Measurements from ENCODE around the gene FGF9.

The FGF9 gene

DNA sequence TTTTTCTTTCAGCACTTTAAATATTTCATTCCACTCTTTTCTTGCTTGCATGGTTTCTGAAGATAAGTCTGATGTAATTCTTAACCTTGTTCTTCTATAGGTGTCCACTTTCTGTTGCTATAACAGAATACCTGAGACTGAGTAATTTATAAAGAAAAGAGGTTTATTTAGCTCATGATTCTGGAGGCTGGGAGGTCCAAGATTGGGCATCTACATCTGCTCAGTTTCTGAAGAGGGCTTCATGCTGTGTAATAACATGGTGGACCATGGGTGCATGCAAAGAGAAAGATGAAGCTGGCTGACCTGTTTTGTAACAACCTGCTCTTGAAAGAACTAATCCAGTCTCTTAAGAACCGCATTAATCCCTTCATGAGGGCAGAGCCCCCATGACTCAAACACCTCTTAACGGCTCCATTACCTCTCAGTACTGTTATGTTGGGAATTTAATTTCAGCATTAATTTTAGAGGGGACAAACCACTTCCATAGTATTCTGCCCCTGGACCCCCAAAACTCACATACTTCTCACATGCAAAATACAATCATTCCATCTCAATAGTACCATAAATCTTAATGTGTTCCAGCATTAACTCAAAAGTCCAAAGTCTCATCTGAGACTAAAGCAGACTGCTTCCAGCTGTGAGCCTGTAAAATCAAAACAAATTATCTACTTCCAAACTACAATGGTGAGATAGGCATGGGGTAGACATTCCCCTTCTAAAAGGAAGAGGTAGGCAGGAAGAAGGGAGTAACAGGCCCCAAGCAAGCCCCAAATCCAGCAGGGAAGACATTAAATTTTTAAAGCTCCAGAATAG lies 9.6 kb upstream of the FGF9 start:
- DNase-seq (ENCODE audit: low read depth, low spot score): no peak
- Histone ChIP-seq H3K36me3 (ENCODE audit: control insufficient read depth, insufficient read depth, low read length) (no peaks in the 10 kb centered on the region), H3K4me3 (ENCODE audit: low read length) (no peak overlapping the region), H3K27me3 (ENCODE audit: control insufficient read depth, insufficient read depth, low read length) (no peaks in the 10 kb centered on the region), H3K4me1 (ENCODE audit: control insufficient read depth, insufficient read depth, low read length) (no peaks in the 10 kb centered on the region), H3K9me3 (ENCODE audit: control insufficient read depth, insufficient read depth, low read length) (no peaks in the 10 kb centered on the region), H3K27ac (ENCODE audit: low read length) (no peak overlapping the region)
- no CpG with 5 or more reads among the region's 2 CpGs for WGBS (ENCODE audit: insufficient coverage, insufficient read length)

- no peak for DNase-seq (ENCODE audit: low read depth, low spot score)
- no CpG with 5 or more reads among the region's 4 CpGs for WGBS (ENCODE audit: insufficient coverage, insufficient read length)
Observed at GRCh38 chr13:21663197-21663596, 7.7 kb upstream of the FGF9 start.

GRCh38 chr13:21668732-21669275 lies 2.1 kb upstream of the FGF9 start:
- no peaks in the 10 kb centered on the region for H3K9me3 ChIP-seq (ENCODE audit: control insufficient read depth, insufficient read depth, low read length)
- WGBS (ENCODE audit: insufficient coverage, insufficient read length): no CpG with 5 or more reads among the region's 23 CpGs
- H3K36me3 ChIP-seq (ENCODE audit: control insufficient read depth, insufficient read depth, low read length): no peaks in the 10 kb centered on the region
- H3K4me1 ChIP-seq (ENCODE audit: control insufficient read depth, insufficient read depth, low read length): peaks cover 1% of the 10 kb centered on the region; the same call in 1 of the 2 replicates
- peaks cover 48% of the 10 kb centered on the region for H3K27me3 ChIP-seq (ENCODE audit: control insufficient read depth, insufficient read depth, low read length)
- H3K27ac ChIP-seq (ENCODE audit: low read length): no peak overlapping the region
- H3K4me3 ChIP-seq (ENCODE audit: low read length): peak overlapping the region; percentile 51; the same call in 1 of the 2 replicates
- DNase-seq (ENCODE audit: low read depth, low spot score): no peak

More at GRCh38 chr13:21663197-21663596, 7.7 kb upstream of the FGF9 start:
- no peaks in the 10 kb centered on the region for H3K9me3 ChIP-seq (ENCODE audit: control insufficient read depth, insufficient read depth, low read length)
- H3K4me3 ChIP-seq (ENCODE audit: low read length): no peak overlapping the region
- no peaks in the 10 kb centered on the region for H3K4me1 ChIP-seq (ENCODE audit: control insufficient read depth, insufficient read depth, low read length)
- H3K36me3 ChIP-seq (ENCODE audit: control insufficient read depth, insufficient read depth, low read length): no peaks in the 10 kb centered on the region
- H3K27ac ChIP-seq (ENCODE audit: low read length): no peak overlapping the region
- peaks cover 11% of the 10 kb centered on the region for H3K27me3 ChIP-seq (ENCODE audit: control insufficient read depth, insufficient read depth, low read length)

DNA sequence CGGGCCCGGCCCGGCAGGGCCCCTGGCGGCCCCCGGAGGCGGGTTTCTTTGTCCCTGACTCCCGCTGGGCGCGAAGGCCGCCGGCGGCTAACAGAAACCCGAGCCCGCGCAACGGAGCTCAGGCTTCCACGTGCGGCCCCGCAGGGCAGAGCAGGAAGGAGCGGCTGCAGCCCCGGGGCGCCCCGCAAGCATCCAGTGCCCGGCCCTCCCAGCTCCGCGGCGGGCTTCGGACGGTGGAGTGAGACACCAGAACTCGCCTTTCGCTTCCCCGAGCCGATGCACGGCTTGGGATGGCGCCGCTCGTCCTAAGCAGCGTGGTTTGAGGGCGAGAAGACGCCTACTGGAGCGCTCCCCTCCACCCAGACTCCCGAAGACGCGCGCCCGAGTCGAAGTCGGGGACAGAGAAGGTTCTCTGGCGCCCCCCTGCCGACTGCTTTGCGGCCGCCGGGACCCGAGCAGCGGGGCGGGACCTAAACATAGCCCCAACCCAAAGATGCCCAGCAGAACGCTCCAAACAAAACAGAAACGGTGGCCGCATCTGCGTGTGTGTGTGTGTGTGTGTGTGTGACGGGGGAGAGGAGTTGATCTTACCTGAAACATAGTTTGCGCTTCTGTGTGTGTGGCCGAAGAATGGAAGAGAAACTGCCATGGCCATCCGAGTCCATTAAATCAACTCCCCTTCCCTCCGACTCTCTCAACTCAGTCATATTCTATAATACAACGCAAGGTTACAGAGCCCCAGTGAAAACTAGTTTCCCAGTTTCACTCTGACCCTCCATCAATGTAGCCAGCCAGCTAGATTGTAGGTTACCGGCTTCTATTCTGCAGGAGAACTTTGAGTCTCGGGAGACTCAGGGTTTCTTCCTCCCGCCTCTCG lies 629 bp upstream of the FGF9 start:
- no CpG with 5 or more reads among the region's 70 CpGs for WGBS (ENCODE audit: insufficient coverage, insufficient read length)
- no peak for DNase-seq (ENCODE audit: low read depth, low spot score)
- H3K27ac ChIP-seq (ENCODE audit: low read length): no peak overlapping the region
- H3K4me3 ChIP-seq (ENCODE audit: low read length): peak overlapping the region; percentile 51; the same call in 1 of the 2 replicates
- H3K9me3 ChIP-seq (ENCODE audit: control insufficient read depth, insufficient read depth, low read length): no peaks in the 10 kb centered on the region
- H3K27me3 ChIP-seq (ENCODE audit: control insufficient read depth, insufficient read depth, low read length): peaks cover 53% of the 10 kb centered on the region
- no peaks in the 10 kb centered on the region for H3K36me3 ChIP-seq (ENCODE audit: control insufficient read depth, insufficient read depth, low read length)
- peaks cover 1% of the 10 kb centered on the region; the same call in 1 of the 2 replicates for H3K4me1 ChIP-seq (ENCODE audit: control insufficient read depth, insufficient read depth, low read length)

- Histone ChIP-seq H3K4me3 (ENCODE audit: low read length) (no peak overlapping the region), H3K9me3 (ENCODE audit: control insufficient read depth, insufficient read depth, low read length) (no peaks in the 10 kb centered on the region), H3K4me1 (ENCODE audit: control insufficient read depth, insufficient read depth, low read length) (peaks cover 1% of the 10 kb centered on the region; the same call in 1 of the 2 replicates), H3K27ac (ENCODE audit: low read length) (no peak overlapping the region), H3K36me3 (ENCODE audit: control insufficient read depth, insufficient read depth, low read length) (no peaks in the 10 kb centered on the region), H3K27me3 (ENCODE audit: control insufficient read depth, insufficient read depth, low read length) (peaks cover 64% of the 10 kb centered on the region)
- no peak for DNase-seq (ENCODE audit: low read depth, low spot score)
- WGBS (ENCODE audit: insufficient coverage, insufficient read length): no CpG with 5 or more reads among the region's 15 CpGs
Observed at GRCh38 chr13:21671620-21672286, 880 bp downstream of the FGF9 start.

GRCh38 chr13:21672287-21672680 lies 1.4 kb downstream of the FGF9 start:
- H3K27ac ChIP-seq (ENCODE audit: low read length): no peak overlapping the region
- no peak for DNase-seq (ENCODE audit: low read depth, low spot score)
- H3K36me3 ChIP-seq (ENCODE audit: control insufficient read depth, insufficient read depth, low read length): no peaks in the 10 kb centered on the region
- peaks cover 1% of the 10 kb centered on the region; the same call in 1 of the 2 replicates for H3K4me1 ChIP-seq (ENCODE audit: control insufficient read depth, insufficient read depth, low read length)
- no peak overlapping the region for H3K4me3 ChIP-seq (ENCODE audit: low read length)
- no CpG with 5 or more reads among the region's 4 CpGs for WGBS (ENCODE audit: insufficient coverage, insufficient read length)
- H3K27me3 ChIP-seq (ENCODE audit: control insufficient read depth, insufficient read depth, low read length): peaks cover 62% of the 10 kb centered on the region
- no peaks in the 10 kb centered on the region for H3K9me3 ChIP-seq (ENCODE audit: control insufficient read depth, insufficient read depth, low read length)

DNA sequence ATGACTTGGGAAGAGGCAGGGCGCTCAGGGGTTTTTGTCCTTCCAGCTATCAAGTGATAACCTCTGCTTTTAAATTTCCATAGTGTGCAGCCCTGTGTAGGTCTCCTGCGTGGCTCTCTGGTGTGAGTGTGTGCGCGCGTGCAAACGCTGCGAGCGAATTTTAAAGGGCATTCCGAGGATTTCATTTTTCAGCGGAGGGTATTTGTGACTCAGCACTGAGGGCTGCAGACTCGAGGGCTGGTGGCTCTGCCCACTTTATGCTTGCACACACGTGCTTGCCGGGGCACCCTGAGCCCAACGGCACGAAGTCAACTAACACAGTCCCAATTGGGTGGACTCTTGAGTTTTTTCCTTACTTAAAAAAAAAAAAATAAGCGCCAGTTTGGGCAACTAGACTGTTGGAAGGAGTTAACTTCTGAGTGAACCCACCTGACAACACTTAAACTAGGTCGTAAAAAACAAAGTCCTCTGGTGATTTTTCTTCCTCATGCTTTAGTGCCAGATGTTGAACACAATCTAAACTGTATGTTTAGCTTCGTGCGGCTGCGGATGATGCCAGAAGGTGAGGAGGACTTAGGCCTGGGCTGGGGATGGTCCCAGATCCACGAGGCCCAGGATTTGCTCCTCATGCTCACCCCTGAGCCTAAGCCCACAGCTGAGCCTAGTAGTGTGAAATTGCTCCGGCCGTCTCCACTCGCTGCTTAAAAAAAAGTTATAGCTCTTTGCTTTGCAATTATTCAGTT lies 2.1 kb downstream of the FGF9 start:
- Histone ChIP-seq H3K9me3 (ENCODE audit: control insufficient read depth, insufficient read depth, low read length) (no peaks in the 10 kb centered on the region), H3K4me3 (ENCODE audit: low read length) (no peak overlapping the region), H3K4me1 (ENCODE audit: control insufficient read depth, insufficient read depth, low read length) (peaks cover 1% of the 10 kb centered on the region; the same call in 1 of the 2 replicates), H3K27me3 (ENCODE audit: control insufficient read depth, insufficient read depth, low read length) (peaks cover 55% of the 10 kb centered on the region), H3K27ac (ENCODE audit: low read length) (no peak overlapping the region), H3K36me3 (ENCODE audit: control insufficient read depth, insufficient read depth, low read length) (no peaks in the 10 kb centered on the region)
- WGBS (ENCODE audit: insufficient coverage, insufficient read length): no CpG with 5 or more reads among the region's 24 CpGs
- no peak for DNase-seq (ENCODE audit: low read depth, low spot score)

- no peak overlapping the region for H3K27ac ChIP-seq (ENCODE audit: low read length)
- no peaks in the 10 kb centered on the region for H3K9me3 ChIP-seq (ENCODE audit: control insufficient read depth, insufficient read depth, low read length)
- H3K36me3 ChIP-seq (ENCODE audit: control insufficient read depth, insufficient read depth, low read length): no peaks in the 10 kb centered on the region
- DNase-seq (ENCODE audit: low read depth, low spot score): no peak
- peak overlapping the region; percentile 63; the same call in 1 of the 2 replicates for H3K4me3 ChIP-seq (ENCODE audit: low read length)
- no CpG with 5 or more reads among the region's 21 CpGs for WGBS (ENCODE audit: insufficient coverage, insufficient read length)
- peaks cover 1% of the 10 kb centered on the region; the same call in 1 of the 2 replicates for H3K4me1 ChIP-seq (ENCODE audit: control insufficient read depth, insufficient read depth, low read length)
- peaks cover 50% of the 10 kb centered on the region for H3K27me3 ChIP-seq (ENCODE audit: control insufficient read depth, insufficient read depth, low read length)
Observed at GRCh38 chr13:21673539-21673788, 2.6 kb downstream of the FGF9 start.

- Histone ChIP-seq H3K4me3 (ENCODE audit: low read length) (peak overlapping the region; percentile 63; the same call in 1 of the 2 replicates), H3K9me3 (ENCODE audit: control insufficient read depth, insufficient read depth, low read length) (no peaks in the 10 kb centered on the region), H3K27ac (ENCODE audit: low read length) (no peak overlapping the region), H3K4me1 (ENCODE audit: control insufficient read depth, insufficient read depth, low read length) (peaks cover 1% of the 10 kb centered on the region; the same call in 1 of the 2 replicates), H3K36me3 (ENCODE audit: control insufficient read depth, insufficient read depth, low read length) (no peaks in the 10 kb centered on the region), H3K27me3 (ENCODE audit: control insufficient read depth, insufficient read depth, low read length) (peaks cover 46% of the 10 kb centered on the region)
- WGBS (ENCODE audit: insufficient coverage, insufficient read length): no CpG with 5 or more reads among the region's 77 CpGs
- no peak for DNase-seq (ENCODE audit: low read depth, low spot score)
Observed at GRCh38 chr13:21673789-21674489, 3.1 kb downstream of the FGF9 start.

All from iPS DF 6.9 (cell line).